Measurements from ENCODE around the gene C1orf232. TPM values are rescaled to one million over a fixed set of nuclear protein-coding genes. Genes with fewer than 3 reads are reported as not detected.

Gene C1orf232
- total and polyA plus RNA-seq, 2 of the 13 experiments (the other 11 are each of a cell fraction or from before 2014, with no cell fraction given) = not detected

DNA sequence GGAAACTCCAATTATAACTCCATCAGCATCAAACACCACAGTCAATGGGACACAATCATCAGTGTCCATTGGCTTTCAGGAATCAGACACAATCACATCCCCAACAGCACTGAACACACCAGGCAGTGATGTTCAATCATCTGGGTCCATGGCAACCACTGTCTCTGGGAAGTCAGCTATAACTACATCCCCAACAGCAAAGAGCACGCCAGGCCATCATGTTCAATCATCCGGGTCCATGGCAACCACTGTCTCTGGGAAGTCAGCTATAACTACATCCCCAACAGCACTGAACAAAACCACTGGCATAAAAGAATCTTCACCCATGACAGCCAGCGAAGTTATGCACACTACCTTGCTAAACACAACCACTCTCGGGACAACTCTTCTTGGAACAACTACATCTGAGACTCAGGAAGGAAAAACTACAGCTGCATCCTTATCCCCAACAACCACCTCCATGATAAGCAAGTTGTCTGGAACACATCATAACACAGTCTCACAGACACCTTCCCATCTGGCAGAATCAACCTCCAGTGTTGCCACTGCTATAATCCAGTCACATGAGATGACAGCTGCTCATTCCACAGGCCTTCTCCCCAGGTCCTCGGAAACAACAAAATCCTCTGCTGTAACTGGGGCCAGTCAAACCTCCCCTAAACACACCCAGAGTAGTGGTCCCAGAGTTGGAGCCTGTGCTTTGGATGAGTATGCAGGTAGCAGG lies 41.5 kb upstream of the C1orf232 start (continued):
- TF ChIP-seq TFAP4 (IDR thresholded peaks at IDR 0.05; ENCODE audit: borderline replicate concordance, low read depth) (no peak), YY1 (IDR thresholded peaks at IDR 0.05; ENCODE audit: insufficient read depth, insufficient replicate concordance, low read depth, low read length) (no peak)
- TF ChIP-seq, protein P1, sequence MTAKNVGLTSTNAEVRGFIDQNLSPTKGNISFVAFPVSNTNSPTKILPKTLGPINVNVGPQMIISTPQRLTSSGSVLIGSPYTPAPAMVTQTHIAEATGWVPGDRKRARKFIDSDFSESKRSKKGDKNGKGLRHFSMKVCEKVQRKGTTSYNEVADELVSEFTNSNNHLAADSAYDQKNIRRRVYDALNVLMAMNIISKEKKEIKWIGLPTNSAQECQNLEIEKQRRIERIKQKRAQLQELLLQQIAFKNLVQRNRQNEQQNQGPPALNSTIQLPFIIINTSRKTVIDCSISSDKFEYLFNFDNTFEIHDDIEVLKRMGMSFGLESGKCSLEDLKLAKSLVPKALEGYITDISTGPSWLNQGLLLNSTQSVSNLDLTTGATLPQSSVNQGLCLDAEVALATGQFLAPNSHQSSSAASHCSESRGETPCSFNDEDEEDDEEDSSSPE (CRISPR knock-in tag; IDR thresholded peaks at IDR 0.05) = no peak
- TF ChIP-seq, protein P2, sequence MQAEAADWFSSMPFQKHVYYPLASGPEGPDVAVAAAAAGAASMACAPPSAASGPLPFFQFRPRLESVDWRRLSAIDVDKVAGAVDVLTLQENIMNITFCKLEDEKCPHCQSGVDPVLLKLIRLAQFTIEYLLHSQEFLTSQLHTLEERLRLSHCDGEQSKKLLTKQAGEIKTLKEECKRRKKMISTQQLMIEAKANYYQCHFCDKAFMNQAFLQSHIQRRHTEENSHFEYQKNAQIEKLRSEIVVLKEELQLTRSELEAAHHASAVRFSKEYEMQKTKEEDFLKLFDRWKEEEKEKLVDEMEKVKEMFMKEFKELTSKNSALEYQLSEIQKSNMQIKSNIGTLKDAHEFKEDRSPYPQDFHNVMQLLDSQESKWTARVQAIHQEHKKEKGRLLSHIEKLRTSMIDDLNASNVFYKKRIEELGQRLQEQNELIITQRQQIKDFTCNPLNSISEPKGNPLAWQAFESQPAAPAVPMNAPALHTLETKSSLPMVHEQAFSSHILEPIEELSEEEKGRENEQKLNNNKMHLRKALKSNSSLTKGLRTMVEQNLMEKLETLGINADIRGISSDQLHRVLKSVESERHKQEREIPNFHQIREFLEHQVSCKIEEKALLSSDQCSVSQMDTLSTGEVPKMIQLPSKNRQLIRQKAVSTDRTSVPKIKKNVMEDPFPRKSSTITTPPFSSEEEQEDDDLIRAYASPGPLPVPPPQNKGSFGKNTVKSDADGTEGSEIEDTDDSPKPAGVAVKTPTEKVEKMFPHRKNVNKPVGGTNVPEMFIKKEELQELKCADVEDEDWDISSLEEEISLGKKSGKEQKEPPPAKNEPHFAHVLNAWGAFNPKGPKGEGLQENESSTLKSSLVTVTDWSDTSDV (CRISPR knock-in tag; IDR thresholded peaks at IDR 0.05) = no peak

GRCh38 chr1:26203642-26204318 lies 35.0 kb upstream of the C1orf232 start:
- intact Hi-C loops (cut with micrococcal nuclease; ENCODE audit: unreplicated experiment) (no loop called here), in situ Hi-C loops (cut with HindIII; ENCODE audit: extremely low pct_ligation_motif_present, low pct_unique_long_range_greater_than_20kb) (no loop called here)
- WGBS (ENCODE audit: low lambda C conversion rate) = 0% methylated on average over 4 of the region's 9 CpGs
- FAIRE-seq (no peak), DNase-seq (ENCODE audit: low spot score) (no peak), ATAC-seq (peak; percentile 43; the same call in 1 of the 3 replicates)
- Histone ChIP-seq H3K27ac (ENCODE audit: extremely low read length, insufficient read depth, low read length) (no peak overlapping the region), H3K79me2 (ENCODE audit: insufficient read depth, low read length) (no peaks in the 10 kb centered on the region), H3K4me1 (ENCODE audit: insufficient read depth, low read length) (no peaks in the 10 kb centered on the region), H3K9me3 (ENCODE audit: low read length) (no peaks in the 10 kb centered on the region), H3K4me2 (ENCODE audit: low read depth, low read length) (no peak overlapping the region), H3K27me3 (ENCODE audit: control insufficient read depth in 1 of 2, insufficient read depth in 2 of 2, low read length in 2 of 2) (peaks cover 4 to 19% of the 10 kb centered on the region in 2 experiments; a peak in 3 of 5 replicates), H2AFZ (ENCODE audit: low read length) (no peak overlapping the region), H4K20me1 (ENCODE audit: insufficient read depth, low read length) (no peaks in the 10 kb centered on the region), H3K36me3 (replicated peaks in 1 of 2; ENCODE audit: control insufficient read depth in 1 of 2, insufficient read depth in 2 of 2, low read length in 2 of 2) (no peaks in the 10 kb centered on the region), H3K9ac (ENCODE audit: insufficient read depth, low read depth, low read length) (no peak overlapping the region), H3K4me3 (replicated peaks in 1 of 3; ENCODE audit: insufficient read depth in 1 of 3, low read depth in 2 of 3, low read length in 3 of 3) (no peak overlapping the region)
- BruUV-seq (replicated peaks) = no TSS peak
- no peak for TF ChIP-seq ZNF33A (CRISPR knock-in tag; IDR thresholded peaks at IDR 0.05; ENCODE audit: borderline replicate concordance)
- TF ChIP-seq, protein P3, sequence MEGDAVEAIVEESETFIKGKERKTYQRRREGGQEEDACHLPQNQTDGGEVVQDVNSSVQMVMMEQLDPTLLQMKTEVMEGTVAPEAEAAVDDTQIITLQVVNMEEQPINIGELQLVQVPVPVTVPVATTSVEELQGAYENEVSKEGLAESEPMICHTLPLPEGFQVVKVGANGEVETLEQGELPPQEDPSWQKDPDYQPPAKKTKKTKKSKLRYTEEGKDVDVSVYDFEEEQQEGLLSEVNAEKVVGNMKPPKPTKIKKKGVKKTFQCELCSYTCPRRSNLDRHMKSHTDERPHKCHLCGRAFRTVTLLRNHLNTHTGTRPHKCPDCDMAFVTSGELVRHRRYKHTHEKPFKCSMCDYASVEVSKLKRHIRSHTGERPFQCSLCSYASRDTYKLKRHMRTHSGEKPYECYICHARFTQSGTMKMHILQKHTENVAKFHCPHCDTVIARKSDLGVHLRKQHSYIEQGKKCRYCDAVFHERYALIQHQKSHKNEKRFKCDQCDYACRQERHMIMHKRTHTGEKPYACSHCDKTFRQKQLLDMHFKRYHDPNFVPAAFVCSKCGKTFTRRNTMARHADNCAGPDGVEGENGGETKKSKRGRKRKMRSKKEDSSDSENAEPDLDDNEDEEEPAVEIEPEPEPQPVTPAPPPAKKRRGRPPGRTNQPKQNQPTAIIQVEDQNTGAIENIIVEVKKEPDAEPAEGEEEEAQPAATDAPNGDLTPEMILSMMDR (CRISPR knock-in tag; IDR thresholded peaks at IDR 0.05) = 0 out of 2 replicates have a peak, but pooled peaks have one; percentile 17
- peak; percentile 39; the same call in 1 of the 2 replicates for TF ChIP-seq STAG1 (CRISPR knock-in tag; IDR thresholded peaks at IDR 0.05)
- POLR2A ChIA-PET = no interaction called here
- CTCF ChIA-PET (ENCODE audit: low intra/inter-chr PET ratio, low total read pairs) = no interaction called here

All from HepG2 (cell line).